ENCODE data around the gene ABLIM1. TPM values are rescaled to one million over a fixed set of nuclear protein-coding genes. Genes with fewer than 3 reads are reported as not detected.

The ABLIM1 gene
- total and polyA plus RNA-seq, 7 experiments from 2014 or later = 109 to 440 (median 357) TPM

GRCh38 chr10:114626841-114627240, 31.2 kb downstream of the ABLIM1 start:
- Mint-ChIP-seq H3K9me3 (peaks cover 0 to 30% (median 8%) of the 10 kb centered on the region in 11 donors), H3K4me3 (no peak overlapping the region), H3K27ac (no peak overlapping the region), H3K27me3 (peaks cover 22 to 33% (median 27%) of the 10 kb centered on the region in 5 donors), H3K4me1 (peaks cover 0 to 22% (median 10%) of the 10 kb centered on the region in 7 donors), H3K36me3 (peaks cover 0 to 12% (median 7%) of the 10 kb centered on the region in 5 donors)
- intact Hi-C loops (cut with micrococcal nuclease) = no loop called here
- CTCF ChIA-PET = interaction anchor here (0.8 kb wide), 1 partner anchor 73 kb away, joined by 3 read pairs; no protein-coding TSS in a partner anchor
- Histone ChIP-seq H3K27ac (ENCODE audit: low read depth, low read length) (no peak overlapping the region), H3K27me3 (ENCODE audit: control insufficient read depth in 2 of 2, insufficient read depth in 2 of 2, low read length in 2 of 2) (peaks cover 0 to 5% of the 10 kb centered on the region in 2 donors), H3K36me3 (ENCODE audit: control insufficient read depth in 2 of 3, insufficient read depth in 3 of 3, low read length in 3 of 3) (no peaks in the 10 kb centered on the region), H3K4me1 (ENCODE audit: control insufficient read depth in 2 of 2, insufficient read depth in 2 of 2, low read length in 2 of 2) (peaks cover 0 to 2% of the 10 kb centered on the region in 2 donors), H3K9me3 (ENCODE audit: control insufficient read depth in 2 of 3, low read length in 3 of 3) (no peaks in the 10 kb centered on the region), H3K4me3 (ENCODE audit: low read length) (no peak overlapping the region)
- POLR2A ChIA-PET = no interaction called here
- DNase-seq (no peak), ATAC-seq (no peak)

GRCh38 chr10:114624951-114625780, 32.9 kb downstream of the ABLIM1 start:
- Histone ChIP-seq H3K9me3 (ENCODE audit: control insufficient read depth in 2 of 3, low read length in 3 of 3) (no peaks in the 10 kb centered on the region), H3K4me3 (ENCODE audit: low read length) (no peak overlapping the region), H3K36me3 (ENCODE audit: control insufficient read depth in 2 of 3, insufficient read depth in 3 of 3, low read length in 3 of 3) (no peaks in the 10 kb centered on the region), H3K27me3 (ENCODE audit: control insufficient read depth in 2 of 2, insufficient read depth in 2 of 2, low read length in 2 of 2) (no peaks in the 10 kb centered on the region), H3K27ac (ENCODE audit: low read depth, low read length) (no peak overlapping the region), H3K4me1 (ENCODE audit: control insufficient read depth in 2 of 2, insufficient read depth in 2 of 2, low read length in 2 of 2) (no peaks in the 10 kb centered on the region)
- Mint-ChIP-seq H3K4me3 (no peak overlapping the region), H3K4me1 (peaks cover 0 to 13% (median 0%) of the 10 kb centered on the region in 7 donors), H3K36me3 (peaks cover 0 to 14% (median 7%) of the 10 kb centered on the region in 5 donors), H3K27me3 (peaks cover 5 to 16% (median 12%) of the 10 kb centered on the region in 5 donors), H3K27ac (no peak overlapping the region), H3K9me3 (peaks cover 0 to 30% (median 9%) of the 10 kb centered on the region in 11 donors)
- intact Hi-C loops (cut with micrococcal nuclease) = no loop called here
- CTCF ChIA-PET = no interaction called here
- no peak for ATAC-seq
- no peak for DNase-seq
- POLR2A ChIA-PET = no interaction called here

- peaks cover 0 to 30% (median 9%) of the 10 kb centered on the region in 11 donors for H3K9me3 Mint-ChIP-seq
- Histone ChIP-seq H3K36me3 (ENCODE audit: control insufficient read depth in 2 of 3, insufficient read depth in 3 of 3, low read length in 3 of 3) (no peaks in the 10 kb centered on the region), H3K4me1 (ENCODE audit: control insufficient read depth in 2 of 2, insufficient read depth in 2 of 2, low read length in 2 of 2) (no peaks in the 10 kb centered on the region), H3K27ac (ENCODE audit: low read depth, low read length) (no peak overlapping the region), H3K9me3 (ENCODE audit: control insufficient read depth in 2 of 3, low read length in 3 of 3) (no peaks in the 10 kb centered on the region), H3K27me3 (ENCODE audit: control insufficient read depth in 2 of 2, insufficient read depth in 2 of 2, low read length in 2 of 2) (no peaks in the 10 kb centered on the region), H3K4me3 (ENCODE audit: low read length) (no peak overlapping the region)
- H3K27ac Mint-ChIP-seq = no peak overlapping the region
- intact Hi-C loops (cut with micrococcal nuclease) = no loop called here
- peaks cover 0 to 13% (median 0%) of the 10 kb centered on the region in 7 donors for H3K4me1 Mint-ChIP-seq
- no peak for ATAC-seq
- ChIA-PET POLR2A (no interaction called here), CTCF (no interaction called here)
- H3K27me3 Mint-ChIP-seq = peaks cover 0 to 10% (median 6%) of the 10 kb centered on the region in 5 donors
- no peak overlapping the region for H3K4me3 Mint-ChIP-seq
- no peak for DNase-seq
- peaks cover 0 to 14% (median 7%) of the 10 kb centered on the region in 5 donors for H3K36me3 Mint-ChIP-seq
Observed at GRCh38 chr10:114624422-114624821, 33.7 kb downstream of the ABLIM1 start.

GRCh38 chr10:114623661-114624294, 34.3 kb downstream of the ABLIM1 start:
- Histone ChIP-seq H3K4me1 (ENCODE audit: control insufficient read depth in 2 of 2, insufficient read depth in 2 of 2, low read length in 2 of 2) (no peaks in the 10 kb centered on the region), H3K27ac (ENCODE audit: low read depth, low read length) (no peak overlapping the region), H3K4me3 (ENCODE audit: low read length) (no peak overlapping the region), H3K27me3 (ENCODE audit: control insufficient read depth in 2 of 2, insufficient read depth in 2 of 2, low read length in 2 of 2) (no peaks in the 10 kb centered on the region), H3K9me3 (ENCODE audit: control insufficient read depth in 2 of 3, low read length in 3 of 3) (no peaks in the 10 kb centered on the region), H3K36me3 (ENCODE audit: control insufficient read depth in 2 of 3, insufficient read depth in 3 of 3, low read length in 3 of 3) (no peaks in the 10 kb centered on the region)
- Mint-ChIP-seq H3K27ac (peak overlapping the region in 1 of 9 donors; percentile 21), H3K27me3 (peaks cover 0 to 5% (median 0%) of the 10 kb centered on the region in 5 donors), H3K9me3 (peaks cover 0 to 30% (median 9%) of the 10 kb centered on the region in 11 donors), H3K4me1 (peaks cover 0 to 13% (median 0%) of the 10 kb centered on the region in 7 donors), H3K36me3 (peaks cover 0 to 14% (median 7%) of the 10 kb centered on the region in 5 donors), H3K4me3 (peak overlapping the region in 1 of 10 donors; percentile 5)
- CTCF ChIA-PET = no interaction called here
- ATAC-seq = no peak
- DNase-seq = no peak
- intact Hi-C loops (cut with micrococcal nuclease) = no loop called here
- POLR2A ChIA-PET = no interaction called here

- H3K36me3 ChIP-seq (ENCODE audit: control insufficient read depth in 2 of 3, insufficient read depth in 3 of 3, low read length in 3 of 3) = no peaks in the 10 kb centered on the region
- ATAC-seq = no peak
- H3K4me1 Mint-ChIP-seq = peaks cover 0 to 14% (median 0%) of the 10 kb centered on the region in 7 donors
- no peak overlapping the region for H3K4me3 Mint-ChIP-seq
- no peak overlapping the region for H3K4me3 ChIP-seq (ENCODE audit: low read length)
- no peak overlapping the region for H3K27ac ChIP-seq (ENCODE audit: low read depth, low read length)
- no peaks in the 10 kb centered on the region for H3K4me1 ChIP-seq (ENCODE audit: control insufficient read depth in 2 of 2, insufficient read depth in 2 of 2, low read length in 2 of 2)
- peaks cover 0 to 14% (median 7%) of the 10 kb centered on the region in 5 donors for H3K36me3 Mint-ChIP-seq
- no peaks in the 10 kb centered on the region for H3K9me3 ChIP-seq (ENCODE audit: control insufficient read depth in 2 of 3, low read length in 3 of 3)
- DNase-seq = no peak
- H3K9me3 Mint-ChIP-seq = peaks cover 0 to 30% (median 9%) of the 10 kb centered on the region in 11 donors
- peaks cover 0 to 4% (median 0%) of the 10 kb centered on the region in 5 donors for H3K27me3 Mint-ChIP-seq
- intact Hi-C loops (cut with micrococcal nuclease) = no loop called here
- POLR2A ChIA-PET = no interaction called here
- CTCF ChIA-PET = no interaction called here
- H3K27me3 ChIP-seq (ENCODE audit: control insufficient read depth in 2 of 2, insufficient read depth in 2 of 2, low read length in 2 of 2) = no peaks in the 10 kb centered on the region
- no peak overlapping the region for H3K27ac Mint-ChIP-seq
Observed at GRCh38 chr10:114623155-114623554, 34.9 kb downstream of the ABLIM1 start.

- no peaks in the 10 kb centered on the region for H3K4me1 ChIP-seq (ENCODE audit: control insufficient read depth in 2 of 2, insufficient read depth in 2 of 2, low read length in 2 of 2)
- Mint-ChIP-seq H3K9me3 (peaks cover 0 to 13% (median 5%) of the 10 kb centered on the region in 11 donors), H3K27me3 (no peaks in the 10 kb centered on the region), H3K4me1 (peaks cover 0 to 15% (median 5%) of the 10 kb centered on the region in 7 donors), H3K4me3 (no peak overlapping the region), H3K27ac (no peak overlapping the region), H3K36me3 (peaks cover 0 to 18% (median 2%) of the 10 kb centered on the region in 5 donors)
- H3K27ac ChIP-seq (ENCODE audit: low read depth, low read length) = no peak overlapping the region
- CTCF ChIA-PET = no interaction called here
- no peaks in the 10 kb centered on the region for H3K36me3 ChIP-seq (ENCODE audit: control insufficient read depth in 2 of 3, insufficient read depth in 3 of 3, low read length in 3 of 3)
- H3K4me3 ChIP-seq (ENCODE audit: low read length) = no peak overlapping the region
- POLR2A ChIA-PET = no interaction called here
- no peaks in the 10 kb centered on the region for H3K27me3 ChIP-seq (ENCODE audit: control insufficient read depth in 2 of 2, insufficient read depth in 2 of 2, low read length in 2 of 2)
- no peaks in the 10 kb centered on the region for H3K9me3 ChIP-seq (ENCODE audit: control insufficient read depth in 2 of 3, low read length in 3 of 3)
- DNase-seq = no peak
- intact Hi-C loops (cut with micrococcal nuclease) = no loop called here
- no peak for ATAC-seq
Observed at GRCh38 chr10:114618722-114619121, 39.4 kb downstream of the ABLIM1 start.
